ENCODE measurements around the gene GASK1B.

- no peak for TF ChIP-seq POLR2AphosphoS2 (conservative IDR thresholded peaks at IDR 0.05; ENCODE audit: low read length)
- no peak for TF ChIP-seq USF2 (IDR thresholded peaks at IDR 0.05)
- TF ChIP-seq TP53 (CRISPR knock-in tag; IDR thresholded peaks at IDR 0.05): no peak
- TF ChIP-seq CTCF (IDR thresholded peaks at IDR 0.05): no peak
- TF ChIP-seq POLR2A (IDR thresholded peaks at IDR 0.05; ENCODE audit: low read length): no peak
- TF ChIP-seq CBX2 (IDR thresholded peaks at IDR 0.05; ENCODE audit: borderline replicate concordance, low read depth): no peak
- no peak for TF ChIP-seq NPAS2 (CRISPR knock-in tag; IDR thresholded peaks at IDR 0.05; ENCODE audit: borderline replicate concordance)
- TF ChIP-seq RCOR1 (IDR thresholded peaks at IDR 0.05; ENCODE audit: low read depth, low read length): no peak
Measured at GRCh38 chr4:158169506-158169905, 3.3 kb downstream of the GASK1B start.
